Right lobe of liver (tissue), 6 donors: Measurements from ENCODE around the gene IMPDH1. TPM values are rescaled to one million over a fixed set of nuclear protein-coding genes. Genes with fewer than 3 reads are reported as not detected.

Experiments
- ATAC-seq, 4 donors: fragments of 200-7000 bp; cut with Tn5 transposase; one replicate each; pipeline ENCODE4 v1.9.1; 2020; ENCODE audit warnings: mild to moderate bottlenecking in 4 of 4, moderate library complexity in 4 of 4
- DNase-seq, 3 donors: peaks; one replicate each; pipeline ENCODE4 v3.0.0-alpha.2; 2020
- H3K27ac ChIP-seq, 3 donors: fragments of 200-600 bp; one replicate each; pipeline ENCODE4 v1.8.0; 2022
- H3K27me3 ChIP-seq, 2 donors: fragments of 200-600 bp; one replicate each; pipeline ENCODE4 v1.8.0; 2022
- H3K36me3 ChIP-seq, 4 donors: fragments of 200-600 bp; sonication (generic) in 1 of 4; one replicate each; pipeline versions ENCODE4 v1.5.1 to v1.8.0; 2017 to 2022; ENCODE audit warnings: control low read depth in 1 of 4
- H3K4me1 ChIP-seq, 4 donors: fragments of 200-600 bp; sonication (generic) in 1 of 4; one replicate each; pipeline versions ENCODE4 v1.5.1 to v1.8.0; 2017 to 2022; ENCODE audit warnings: control low read depth in 1 of 4
- H3K4me3 ChIP-seq, 3 donors: fragments of 200-600 bp; one replicate each; pipeline ENCODE4 v1.8.0; 2022
- H3K9me3 ChIP-seq, 4 donors: fragments of 200-600 bp; sonication (generic) in 1 of 4; one replicate each; pipeline versions ENCODE4 v1.5.1 to v1.8.0; 2017 to 2022; ENCODE audit warnings: control low read depth in 1 of 4
- POLR2A ChIP-seq: fragments of 450-650 bp; IDR thresholded peaks from one replicate; pipeline ENCODE4 v1.6.1; 2017; ENCODE audit warnings: antibody characterized with exemption, mild to moderate bottlenecking
- WGBS: methylation state at CpG from one replicate; pipeline ENCODE4 v1.1.6; 2018; ENCODE audit warnings: low coverage, low lambda C conversion rate; ENCODE audit not compliant: insufficient coverage; ENCODE audit errors: missing lambda C conversion rate; 5-methylcytosine and 5-hydroxymethylcytosine counted together
- intact Hi-C, 2 donors: fragments of 100-400 bp; cut with DNase I; formaldehyde crosslinking; loops; one replicate each; pipeline versions ENCODE4 v1.11.2 to v1.14.1; 2022
- total RNA-seq, 6 experiments: library from RNA; depleted of rRNA in 2 of 6; stranded (reverse); fragments of >200 nt in 2 of 6; fragmentation: NEBNext Ultra II Directional in 3 of 6; extraction: Animal tissue kit (Norgen Biotek cat#: 25700) in 3 of 6; gene quantifications; one replicate each; pipeline versions ENCODE4 v1.1.0 to v1.2.4, GENCODE V29; 2016 to 2023
- TF ChIP-seq, protein P1 (sequence below), 4 donors: fragments of 200-600 bp in 3 of 4; fragments of 450-650 bp in 1 of 4; IDR thresholded peaks; one replicate each; pipeline versions ENCODE4 v1.5.1 to v1.8.0; 2016 to 2022; ENCODE audit warnings: antibody characterized with exemption in 4 of 4, mild to moderate bottlenecking in 2 of 4
- donor health status: DM: no; HTN: yes; CAD: no.
- donor health status: DM: no; HTN: no; CAD: no.
- donor health status: DM: no; HTN: no; CAD: no.
- donor health status: DM: no; HTN: yes; CAD: no.
- donor health status: DM: no; HTN: yes; CAD: no.

Gene IMPDH1
- total RNA-seq, 6 experiments from 2014 or later = 3.0 to 9.8 (median 5.5) TPM

DNA sequence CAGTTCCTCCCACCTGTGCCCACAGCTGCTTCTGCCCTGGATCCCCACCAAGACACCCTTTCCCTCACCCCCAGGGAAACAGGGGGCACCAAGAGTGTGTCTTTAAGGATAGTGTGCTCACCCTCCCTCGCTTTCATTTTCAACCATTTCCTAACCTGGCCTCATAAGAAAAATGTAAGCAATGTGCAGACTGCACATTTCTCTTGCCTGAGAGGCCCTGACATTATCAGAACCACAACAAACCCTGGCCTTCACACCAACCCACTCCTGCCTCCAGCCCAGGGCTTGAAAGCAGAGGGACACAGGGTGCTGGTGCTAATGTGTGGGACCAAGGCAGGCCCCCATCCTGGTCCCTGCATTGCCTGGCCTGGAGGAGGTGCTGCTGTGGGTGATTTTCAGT, 11.0 kb upstream of the IMPDH1 start:
- intact Hi-C loops = no loop called here
- no peak for ATAC-seq

DNA sequence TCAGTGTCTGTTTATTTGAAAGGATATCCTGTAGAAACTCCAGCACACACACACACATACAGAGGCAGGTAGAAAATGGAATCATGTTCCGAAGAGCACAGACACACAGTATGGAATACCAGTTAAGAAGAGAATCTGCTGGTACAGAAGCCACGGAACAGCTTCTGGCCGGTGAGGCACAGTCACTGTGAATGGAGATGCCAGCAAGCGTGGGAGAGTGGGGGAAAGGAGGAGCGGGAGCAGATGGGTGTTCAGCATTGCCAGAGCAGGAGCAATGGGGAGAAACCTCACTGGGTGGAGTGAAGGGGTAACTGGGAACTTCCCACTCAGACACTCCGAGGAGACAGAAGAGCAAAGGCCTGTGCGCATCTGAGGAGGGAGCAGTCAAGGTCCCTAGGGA, 9.5 kb upstream of the IMPDH1 start:
- TF ChIP-seq, protein P1, sequence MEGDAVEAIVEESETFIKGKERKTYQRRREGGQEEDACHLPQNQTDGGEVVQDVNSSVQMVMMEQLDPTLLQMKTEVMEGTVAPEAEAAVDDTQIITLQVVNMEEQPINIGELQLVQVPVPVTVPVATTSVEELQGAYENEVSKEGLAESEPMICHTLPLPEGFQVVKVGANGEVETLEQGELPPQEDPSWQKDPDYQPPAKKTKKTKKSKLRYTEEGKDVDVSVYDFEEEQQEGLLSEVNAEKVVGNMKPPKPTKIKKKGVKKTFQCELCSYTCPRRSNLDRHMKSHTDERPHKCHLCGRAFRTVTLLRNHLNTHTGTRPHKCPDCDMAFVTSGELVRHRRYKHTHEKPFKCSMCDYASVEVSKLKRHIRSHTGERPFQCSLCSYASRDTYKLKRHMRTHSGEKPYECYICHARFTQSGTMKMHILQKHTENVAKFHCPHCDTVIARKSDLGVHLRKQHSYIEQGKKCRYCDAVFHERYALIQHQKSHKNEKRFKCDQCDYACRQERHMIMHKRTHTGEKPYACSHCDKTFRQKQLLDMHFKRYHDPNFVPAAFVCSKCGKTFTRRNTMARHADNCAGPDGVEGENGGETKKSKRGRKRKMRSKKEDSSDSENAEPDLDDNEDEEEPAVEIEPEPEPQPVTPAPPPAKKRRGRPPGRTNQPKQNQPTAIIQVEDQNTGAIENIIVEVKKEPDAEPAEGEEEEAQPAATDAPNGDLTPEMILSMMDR (IDR thresholded peaks at IDR 0.05) = no peak
- H3K4me1 ChIP-seq = peaks cover 0 to 9% (median 2%) of the 10 kb centered on the region in 4 donors
- no peak overlapping the region for H3K27ac ChIP-seq
- no peaks in the 10 kb centered on the region for H3K27me3 ChIP-seq
- DNase-seq = no peak
- intact Hi-C loops = no loop called here
- no peaks in the 10 kb centered on the region for H3K36me3 ChIP-seq
- no peaks in the 10 kb centered on the region for H3K9me3 ChIP-seq
- 90% methylated on average over 5 of the region's 7 CpGs for WGBS
- H3K4me3 ChIP-seq = no peak overlapping the region
- no peak for ATAC-seq

More for the DNA sequence above, 11.0 kb upstream of the IMPDH1 start:
- peaks cover 0 to 9% (median 2%) of the 10 kb centered on the region in 4 donors for H3K4me1 ChIP-seq
- no peak overlapping the region for H3K4me3 ChIP-seq
- TF ChIP-seq, protein P1 (IDR thresholded peaks at IDR 0.05) = no peak
- no peak for TF ChIP-seq POLR2A
- no peak for DNase-seq
- WGBS = 100% methylated on average over 1 of the region's 1 CpG
- H3K27ac ChIP-seq = no peak overlapping the region
- H3K9me3 ChIP-seq = no peaks in the 10 kb centered on the region
- H3K27me3 ChIP-seq = no peaks in the 10 kb centered on the region
- H3K36me3 ChIP-seq = no peaks in the 10 kb centered on the region

DNA sequence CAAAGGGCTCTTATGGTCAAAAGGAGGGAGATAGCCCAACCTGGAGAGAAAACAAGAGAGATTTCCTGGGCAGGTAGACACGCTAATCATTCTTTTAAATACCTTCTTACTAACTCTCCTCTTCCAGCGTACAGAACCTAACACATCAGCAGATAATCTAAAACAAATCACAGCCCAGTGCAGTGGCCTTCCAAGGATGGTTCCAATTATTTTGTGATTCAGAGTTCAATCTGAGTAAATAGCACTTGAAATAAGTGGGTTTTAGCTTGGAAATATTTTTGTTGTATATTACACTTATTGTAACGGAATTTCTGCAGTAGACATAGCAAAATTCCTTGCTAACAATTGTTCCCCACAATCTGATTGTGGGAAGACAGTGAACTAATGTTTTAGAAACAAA, 7.3 kb upstream of the IMPDH1 start:
- 85% methylated on average over 3 of the region's 3 CpGs for WGBS
- no peak for ATAC-seq

DNA sequence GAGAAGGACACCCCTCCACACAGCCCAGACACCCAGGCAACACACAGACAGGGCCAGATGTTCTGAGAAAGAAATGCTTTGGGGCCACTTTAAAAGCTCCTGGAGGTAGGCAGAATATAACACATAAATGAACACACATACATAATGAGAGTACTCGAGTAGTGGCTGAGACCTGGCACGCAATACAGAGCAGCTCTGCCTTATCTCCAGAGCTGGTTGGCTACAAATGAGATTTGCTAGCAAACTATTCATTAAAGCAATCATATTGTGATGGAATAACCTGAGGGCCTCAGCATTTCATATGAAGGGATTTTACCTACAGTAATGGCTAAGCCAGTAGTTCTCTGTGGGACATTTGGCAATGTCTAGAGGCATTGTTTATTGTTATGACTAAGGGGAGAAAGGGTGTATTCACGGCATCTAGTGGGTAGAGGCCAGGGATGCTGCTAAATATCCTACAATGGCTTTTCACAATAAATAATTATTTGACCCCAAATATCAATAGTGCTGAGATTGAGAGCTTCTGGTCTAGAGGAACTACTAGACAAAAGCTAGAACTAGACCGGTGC, 5.5 kb upstream of the IMPDH1 start:
- Histone ChIP-seq H3K36me3 (no peaks in the 10 kb centered on the region), H3K9me3 (no peaks in the 10 kb centered on the region), H3K27ac (no peak overlapping the region), H3K27me3 (no peaks in the 10 kb centered on the region), H3K4me3 (no peak overlapping the region), H3K4me1 (no peaks in the 10 kb centered on the region)
- intact Hi-C loops = no loop called here
- DNase-seq (no peak), ATAC-seq (no peak)
- WGBS = 62% methylated on average over 3 of the region's 4 CpGs
- no peak for TF ChIP-seq POLR2A
- TF ChIP-seq, protein P1 (IDR thresholded peaks at IDR 0.05) = no peak

More for the DNA sequence above, 7.3 kb upstream of the IMPDH1 start:
- intact Hi-C loops = no loop called here
- H3K9me3 ChIP-seq = no peaks in the 10 kb centered on the region
- no peak overlapping the region for H3K27ac ChIP-seq
- TF ChIP-seq POLR2A = no peak
- H3K4me3 ChIP-seq = no peak overlapping the region
- no peak for DNase-seq
- no peaks in the 10 kb centered on the region for H3K27me3 ChIP-seq
- H3K36me3 ChIP-seq = no peaks in the 10 kb centered on the region
- H3K4me1 ChIP-seq = no peaks in the 10 kb centered on the region

DNA sequence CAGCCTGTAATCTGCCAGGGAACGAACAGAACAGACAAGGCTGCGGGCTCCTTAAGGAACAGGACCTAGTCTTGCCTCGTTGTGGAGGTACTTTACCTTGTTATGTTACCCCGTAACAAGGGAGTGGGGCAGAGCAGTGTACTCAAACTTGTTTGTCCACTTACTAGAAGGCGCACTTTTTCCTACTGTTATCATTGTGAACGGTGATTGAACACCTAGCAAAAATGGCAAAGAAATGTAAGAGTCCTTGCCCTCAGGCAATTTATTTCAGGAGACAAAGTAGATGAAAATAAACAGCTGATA, 620 bp upstream of the IMPDH1 start:
- H3K27ac ChIP-seq = peak overlapping the region; percentile 38 to 70 (median 43)
- no peak for DNase-seq
- H3K27me3 ChIP-seq = no peaks in the 10 kb centered on the region
- H3K4me3 ChIP-seq = peak overlapping the region; percentile 55 to 65 (median 60)
- H3K9me3 ChIP-seq = no peaks in the 10 kb centered on the region
- ATAC-seq = no peak
- TF ChIP-seq POLR2A = no peak
- TF ChIP-seq, protein P1 (IDR thresholded peaks at IDR 0.05) = no peak
- intact Hi-C loops = no loop called here
- H3K36me3 ChIP-seq = no peaks in the 10 kb centered on the region
- WGBS = 1% methylated on average over 6 of the region's 6 CpGs
- peaks cover 0 to 4% (median 0%) of the 10 kb centered on the region in 4 donors for H3K4me1 ChIP-seq
